ENCODE results near the gene CGB2. TPM values are rescaled to one million over a fixed set of nuclear protein-coding genes. Genes with fewer than 3 reads are reported as not detected.
A peak's percentile ranks its signal among the peaks of the same experiment; 100 is the strongest.
"Not testable (repeated sequence)": the region's sequence is repeated elsewhere in the genome, so short reads cannot be mapped to it uniquely, and the experiment has no call there.

Gene CGB2
- total RNA-seq, 1 donor from 2014 or later: not detected

DNA sequence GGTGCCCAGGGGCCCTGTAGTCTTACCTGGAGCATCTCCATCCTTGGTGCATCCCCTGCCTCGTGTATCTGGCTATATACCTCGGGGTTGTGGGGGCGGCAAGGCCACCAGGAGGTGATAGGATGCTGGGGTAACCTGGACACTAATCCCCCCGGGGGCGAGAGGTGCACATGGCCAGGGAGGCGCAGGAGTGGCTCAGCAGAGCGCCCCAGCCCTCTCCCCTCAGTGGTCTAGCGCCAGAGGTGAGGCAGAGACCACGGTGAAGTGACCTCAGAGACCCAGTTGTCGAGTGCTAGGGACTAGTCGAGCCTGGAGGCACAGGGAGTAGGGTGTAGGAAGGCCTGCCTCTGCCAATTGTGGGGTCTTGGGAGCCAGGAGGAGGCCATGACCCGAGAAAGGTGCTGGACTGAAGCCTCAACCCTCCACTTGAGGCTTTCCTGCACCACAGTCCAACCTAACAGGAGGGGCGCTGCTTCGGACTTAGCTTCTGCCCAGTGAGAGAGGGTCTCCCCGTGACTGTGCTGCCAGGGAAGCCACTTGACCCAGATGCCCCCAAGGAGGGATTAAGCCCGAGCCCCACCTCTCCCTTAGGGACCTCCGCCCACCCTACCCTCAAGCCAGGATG lies 14.5 kb upstream of the CGB2 start, which contains the start of gene LHB:
Gene LHB (minus strand): TSS at position 51 of the 625 bp plus-strand sequence. CDS start 10 bp downstream, at position 41.
- Histone ChIP-seq H3K4me1 (peaks cover 21% of the 10 kb centered on the region), H3K9me3 (no peaks in the 10 kb centered on the region), H3K27me3 (ENCODE audit: low read depth) (peaks cover 7% of the 10 kb centered on the region), H3K36me3 (peaks cover 25% of the 10 kb centered on the region), H3K27ac (no peak within 1 kb of the TSS), H3K4me3 (peak within 1 kb of the TSS; percentile 54)
- intact Hi-C loops (cut with DNase I): no loop called here
- ATAC-seq (no peak), DNase-seq (no peak)
- TF ChIP-seq, protein P1, sequence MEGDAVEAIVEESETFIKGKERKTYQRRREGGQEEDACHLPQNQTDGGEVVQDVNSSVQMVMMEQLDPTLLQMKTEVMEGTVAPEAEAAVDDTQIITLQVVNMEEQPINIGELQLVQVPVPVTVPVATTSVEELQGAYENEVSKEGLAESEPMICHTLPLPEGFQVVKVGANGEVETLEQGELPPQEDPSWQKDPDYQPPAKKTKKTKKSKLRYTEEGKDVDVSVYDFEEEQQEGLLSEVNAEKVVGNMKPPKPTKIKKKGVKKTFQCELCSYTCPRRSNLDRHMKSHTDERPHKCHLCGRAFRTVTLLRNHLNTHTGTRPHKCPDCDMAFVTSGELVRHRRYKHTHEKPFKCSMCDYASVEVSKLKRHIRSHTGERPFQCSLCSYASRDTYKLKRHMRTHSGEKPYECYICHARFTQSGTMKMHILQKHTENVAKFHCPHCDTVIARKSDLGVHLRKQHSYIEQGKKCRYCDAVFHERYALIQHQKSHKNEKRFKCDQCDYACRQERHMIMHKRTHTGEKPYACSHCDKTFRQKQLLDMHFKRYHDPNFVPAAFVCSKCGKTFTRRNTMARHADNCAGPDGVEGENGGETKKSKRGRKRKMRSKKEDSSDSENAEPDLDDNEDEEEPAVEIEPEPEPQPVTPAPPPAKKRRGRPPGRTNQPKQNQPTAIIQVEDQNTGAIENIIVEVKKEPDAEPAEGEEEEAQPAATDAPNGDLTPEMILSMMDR (IDR thresholded peaks at IDR 0.05): no peak

DNA sequence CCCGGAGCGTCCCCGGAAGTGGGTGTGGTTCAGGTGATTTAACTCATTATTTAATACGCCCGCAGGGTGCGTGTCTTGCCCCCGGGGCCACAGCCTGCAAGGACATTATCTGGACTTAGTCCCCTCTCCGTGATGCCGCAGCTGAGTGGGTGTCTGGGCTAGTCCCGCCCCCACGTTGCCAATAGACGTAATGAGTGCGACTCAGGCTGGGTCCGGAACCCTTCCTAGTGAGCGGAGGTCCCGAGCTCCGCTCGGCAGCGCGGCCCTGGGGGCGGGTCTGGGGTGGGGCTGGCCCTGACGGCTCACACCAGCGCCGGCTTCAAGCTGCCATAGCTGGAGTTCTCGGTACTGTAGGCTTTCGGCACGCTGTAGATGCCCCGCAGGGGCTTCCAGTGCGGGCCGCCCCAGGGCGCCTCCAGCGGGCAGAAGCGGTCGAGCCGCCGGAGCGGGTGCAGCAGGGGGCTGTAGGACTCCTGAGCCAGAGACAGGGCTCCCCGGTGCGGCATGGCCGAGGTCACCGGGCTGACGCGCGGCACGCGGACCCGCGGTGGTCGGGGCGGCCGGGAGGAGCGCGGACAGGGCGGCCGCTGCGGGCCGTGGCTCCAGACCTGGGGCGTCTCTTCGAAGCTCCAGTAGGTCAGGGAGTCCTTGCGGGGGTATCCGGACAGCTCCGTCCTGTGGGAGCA lies 13.9 kb upstream of the CGB2 start:
- H3K9me3 ChIP-seq: no peaks in the 10 kb centered on the region
- intact Hi-C loops (cut with DNase I): no loop called here
- peaks cover 21% of the 10 kb centered on the region for H3K4me1 ChIP-seq
- peak overlapping the region; percentile 54 for H3K4me3 ChIP-seq
- DNase-seq (peak; percentile 67), ATAC-seq (peak; percentile 73 to 80)
- TF ChIP-seq, protein P1 (IDR thresholded peaks at IDR 0.05): peak; percentile 68
- no peak overlapping the region for H3K27ac ChIP-seq
- peaks cover 7% of the 10 kb centered on the region for H3K27me3 ChIP-seq (ENCODE audit: low read depth)
- peaks cover 20% of the 10 kb centered on the region for H3K36me3 ChIP-seq

DNA sequence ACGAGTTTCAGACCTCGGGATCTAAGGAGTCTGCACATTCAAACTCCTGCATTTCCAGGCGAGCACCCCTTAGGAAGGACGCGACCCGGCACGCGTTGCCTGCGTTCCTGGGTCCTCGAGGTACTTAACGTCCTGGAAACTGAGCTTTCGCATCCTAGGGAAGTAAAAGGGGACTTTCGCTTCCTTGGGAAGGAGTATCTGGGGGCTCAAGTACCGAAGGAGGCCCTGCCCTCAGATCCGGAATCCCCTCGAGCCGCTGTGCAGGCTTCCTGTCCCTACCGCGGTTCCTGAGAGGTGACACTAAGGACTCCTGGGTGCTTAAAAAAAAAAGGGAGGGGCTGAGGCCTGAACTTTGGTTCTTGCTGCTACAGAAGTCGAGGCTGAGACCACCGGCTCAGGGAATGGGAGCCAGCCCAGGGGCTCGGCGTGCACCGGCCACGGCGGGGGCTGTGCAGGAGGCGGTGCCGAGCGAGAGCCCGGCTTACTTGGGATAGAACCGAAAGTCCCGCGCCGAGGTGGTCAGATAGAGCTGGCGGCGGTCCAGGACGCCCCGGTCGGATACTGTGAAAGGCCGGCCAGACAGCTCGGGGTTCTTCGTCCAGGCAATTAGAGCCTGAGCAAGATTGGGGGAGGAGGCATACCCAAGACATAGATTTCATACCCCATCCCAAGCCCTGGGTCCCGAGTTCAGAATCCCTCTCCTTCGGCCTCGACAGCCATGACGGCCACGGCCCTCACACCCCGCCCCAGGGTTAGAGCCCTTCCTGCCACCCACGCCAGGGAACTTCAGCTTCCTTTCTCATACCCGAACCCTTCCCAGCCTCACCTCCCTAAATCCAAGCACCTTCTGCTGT lies 13.1 kb upstream of the CGB2 start:
- DNase-seq (peak; percentile 58), ATAC-seq (peak; percentile 14 to 42)
- H3K4me1 ChIP-seq: peaks cover 21% of the 10 kb centered on the region
- H3K27ac ChIP-seq; H3K9me3 ChIP-seq; intact Hi-C loops (cut with DNase I); H3K27me3 ChIP-seq (ENCODE audit: low read depth): not testable (repeated sequence)
- H3K36me3 ChIP-seq: peaks cover 17% of the 10 kb centered on the region
- H3K4me3 ChIP-seq: peak overlapping the region; percentile 54

DNA sequence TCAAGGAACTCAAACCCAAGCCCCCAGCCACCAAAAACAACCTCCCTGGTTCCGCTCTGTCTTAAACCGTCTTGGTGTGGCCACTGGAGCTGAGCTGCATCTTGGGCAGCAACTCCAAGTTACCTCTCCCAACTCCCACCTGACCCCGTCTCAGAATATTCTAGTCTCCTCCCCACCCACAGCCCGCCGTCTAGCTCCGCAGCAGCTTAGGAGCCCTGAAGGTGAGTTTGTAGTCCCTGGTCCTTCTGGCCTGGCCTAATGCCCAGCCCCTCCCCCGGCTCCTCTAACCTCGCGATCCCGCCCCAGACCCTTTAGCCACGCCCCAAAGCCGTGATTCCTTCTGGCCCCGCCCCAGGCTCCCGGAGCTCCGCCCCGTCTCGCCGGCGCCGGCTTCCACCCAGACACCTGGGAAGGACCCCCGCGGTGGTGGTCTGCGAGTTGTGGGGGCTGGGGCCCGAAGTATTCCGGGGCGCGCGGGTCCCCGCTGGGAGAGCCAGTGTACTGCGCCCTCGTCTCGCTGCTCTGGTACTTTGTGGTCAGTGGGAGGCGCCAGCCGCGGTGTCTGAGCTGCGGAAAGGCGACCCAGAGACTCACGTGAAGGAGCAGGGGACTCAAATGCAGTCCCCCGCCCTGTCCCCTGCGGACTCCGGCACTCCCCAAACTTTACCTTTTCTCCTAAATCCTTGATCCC lies 12.3 kb upstream of the CGB2 start:
- Histone ChIP-seq H3K27me3 (ENCODE audit: low read depth) (peaks cover 7% of the 10 kb centered on the region), H3K36me3 (peaks cover 12% of the 10 kb centered on the region), H3K4me3 (peak overlapping the region; percentile 54), H3K9me3 (no peaks in the 10 kb centered on the region), H3K4me1 (peaks cover 21% of the 10 kb centered on the region), H3K27ac (no peak overlapping the region)
- ATAC-seq (peak; percentile 84 to 87), DNase-seq (peak; percentile 92)
- TF ChIP-seq, protein P1 (IDR thresholded peaks at IDR 0.05): no peak
- intact Hi-C loops (cut with DNase I): no loop called here

DNA sequence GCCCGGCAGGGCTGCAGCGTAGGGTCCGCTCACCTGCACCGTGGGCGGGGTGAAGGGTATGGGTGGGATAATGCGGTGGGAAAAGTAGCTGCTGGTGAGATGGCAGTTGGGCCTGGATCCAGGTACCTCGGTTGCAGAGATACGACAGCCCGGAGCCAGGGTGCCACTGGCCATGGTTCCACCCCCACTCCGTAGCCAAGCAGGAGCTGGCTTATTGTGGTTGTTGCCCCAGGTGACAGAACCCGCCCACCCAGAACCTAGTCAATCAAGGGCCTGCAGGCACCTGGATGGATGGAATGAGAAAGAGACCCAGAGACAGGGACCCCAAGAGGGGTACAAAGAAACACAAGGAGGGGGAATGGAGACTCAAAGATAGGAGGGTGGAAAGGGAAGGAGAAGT lies 11.3 kb upstream of the CGB2 start:
- Histone ChIP-seq H3K4me1 (peaks cover 21% of the 10 kb centered on the region), H3K27me3 (ENCODE audit: low read depth) (peaks cover 7% of the 10 kb centered on the region), H3K9me3 (no peaks in the 10 kb centered on the region), H3K4me3 (no peak overlapping the region), H3K27ac (no peak overlapping the region), H3K36me3 (peaks cover 3% of the 10 kb centered on the region)
- DNase-seq (no peak), ATAC-seq (no peak)
- TF ChIP-seq, protein P1 (IDR thresholded peaks at IDR 0.05): no peak
- intact Hi-C loops (cut with DNase I): no loop called here
